ENCODE data around the gene SAMD1. TPM values are rescaled to one million over a fixed set of nuclear protein-coding genes. Genes with fewer than 3 reads are reported as not detected.

Gene SAMD1
- total and polyA plus RNA-seq, 2 of the 13 experiments (the other 11 are each of a cell fraction or from before 2014, with no cell fraction given) = 17.5 to 45.0 TPM

DNA sequence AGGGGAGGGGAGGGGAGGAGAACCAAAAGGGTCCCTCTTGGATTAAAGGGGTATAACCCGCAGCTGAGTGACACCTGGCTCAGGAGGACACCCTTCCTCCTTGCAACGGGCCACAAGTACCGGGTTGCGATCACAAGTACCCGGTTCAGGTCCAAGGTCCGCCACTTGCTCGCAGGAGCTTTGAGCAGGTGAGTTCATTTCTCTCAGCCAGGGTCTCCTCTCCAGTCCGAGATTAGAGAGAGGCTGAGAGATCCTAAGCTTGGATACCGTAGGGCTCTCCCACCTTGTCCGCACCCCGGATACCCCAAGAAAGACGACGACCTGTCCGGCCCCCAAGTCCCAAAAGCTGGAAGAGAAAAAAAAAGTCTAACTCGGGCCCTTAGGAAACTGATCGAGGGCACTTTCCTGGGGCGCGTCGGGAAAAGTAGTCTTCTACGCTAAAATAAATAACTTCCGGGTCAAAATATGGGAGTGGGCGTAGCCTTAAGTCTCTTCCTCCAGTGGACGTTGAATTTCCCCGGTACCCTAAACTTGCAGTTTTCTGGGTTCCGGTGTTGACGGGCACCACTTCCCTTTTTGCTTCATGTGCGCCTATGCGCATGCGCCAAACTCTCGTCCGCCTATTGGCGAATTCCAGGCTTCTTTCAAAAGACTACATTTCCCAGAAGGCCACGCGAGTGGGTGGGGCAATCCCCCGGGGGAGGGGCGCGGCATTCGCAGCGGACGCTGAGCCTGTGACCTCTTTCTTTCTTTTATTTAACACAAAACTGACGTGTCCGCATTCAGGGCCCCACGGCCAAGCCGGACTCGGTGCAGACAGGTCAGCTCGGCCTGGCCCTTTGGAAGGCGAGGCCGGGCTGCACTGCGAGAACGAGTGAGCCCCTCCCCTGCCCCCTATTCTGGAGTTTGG is 9.4 kb downstream of the SAMD1 start (continued):
- TF ChIP-seq PAXIP1 (CRISPR knock-in tag; conservative IDR thresholded peaks at IDR 0.05) (no peak; the same call in 1 of the 2 replicates), ATF4 (CRISPR knock-in tag; IDR thresholded peaks at IDR 0.05) (peak in 1 of 2 experiments; percentile 74; a peak in 2 of 4 replicates), NR3C1 (CRISPR knock-in tag; IDR thresholded peaks at IDR 0.05) (no peak), ASH2L (IDR thresholded peaks at IDR 0.05; ENCODE audit: insufficient read length, low read depth, low read length) (peak; percentile 77), SPEN (CRISPR knock-in tag; IDR thresholded peaks at IDR 0.05; ENCODE audit: low read depth) (no peak; the same call in 1 of the 2 replicates), JUND (CRISPR knock-in tag; IDR thresholded peaks at IDR 0.05) (no peak), ZFX (CRISPR knock-in tag; IDR thresholded peaks at IDR 0.05; ENCODE audit: low read depth) (peak; percentile 91), IKZF1 (IDR thresholded peaks at IDR 0.05) (no peak), ZBTB7B (CRISPR knock-in tag; IDR thresholded peaks at IDR 0.05) (no peak), ZC3H4 (CRISPR knock-in tag; IDR thresholded peaks at IDR 0.05; ENCODE audit: borderline replicate concordance) (no peak), ZBTB42 (CRISPR knock-in tag; IDR thresholded peaks at IDR 0.05) (0 out of 2 replicates have a peak, but pooled peaks have one; percentile 15), FOXP4 (CRISPR knock-in tag; IDR thresholded peaks at IDR 0.05) (peak; percentile 48; the same call in 1 of the 2 replicates), ZNF572 (CRISPR knock-in tag; IDR thresholded peaks at IDR 0.05) (no peak), ZNF20 (CRISPR knock-in tag; IDR thresholded peaks at IDR 0.05) (0 out of 2 replicates have a peak, but pooled peaks have one; percentile 55), MTF1 (CRISPR knock-in tag; IDR thresholded peaks at IDR 0.05) (no peak), TEAD2 (CRISPR knock-in tag; IDR thresholded peaks at IDR 0.05) (no peak)
- TF ChIP-seq, protein P1, sequence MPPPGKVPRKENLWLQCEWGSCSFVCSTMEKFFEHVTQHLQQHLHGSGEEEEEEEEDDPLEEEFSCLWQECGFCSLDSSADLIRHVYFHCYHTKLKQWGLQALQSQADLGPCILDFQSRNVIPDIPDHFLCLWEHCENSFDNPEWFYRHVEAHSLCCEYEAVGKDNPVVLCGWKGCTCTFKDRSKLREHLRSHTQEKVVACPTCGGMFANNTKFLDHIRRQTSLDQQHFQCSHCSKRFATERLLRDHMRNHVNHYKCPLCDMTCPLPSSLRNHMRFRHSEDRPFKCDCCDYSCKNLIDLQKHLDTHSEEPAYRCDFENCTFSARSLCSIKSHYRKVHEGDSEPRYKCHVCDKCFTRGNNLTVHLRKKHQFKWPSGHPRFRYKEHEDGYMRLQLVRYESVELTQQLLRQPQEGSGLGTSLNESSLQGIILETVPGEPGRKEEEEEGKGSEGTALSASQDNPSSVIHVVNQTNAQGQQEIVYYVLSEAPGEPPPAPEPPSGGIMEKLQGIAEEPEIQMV (CRISPR knock-in tag; IDR thresholded peaks at IDR 0.05; ENCODE audit: low read depth) = peak; percentile 99
- TF ChIP-seq, protein P2, sequence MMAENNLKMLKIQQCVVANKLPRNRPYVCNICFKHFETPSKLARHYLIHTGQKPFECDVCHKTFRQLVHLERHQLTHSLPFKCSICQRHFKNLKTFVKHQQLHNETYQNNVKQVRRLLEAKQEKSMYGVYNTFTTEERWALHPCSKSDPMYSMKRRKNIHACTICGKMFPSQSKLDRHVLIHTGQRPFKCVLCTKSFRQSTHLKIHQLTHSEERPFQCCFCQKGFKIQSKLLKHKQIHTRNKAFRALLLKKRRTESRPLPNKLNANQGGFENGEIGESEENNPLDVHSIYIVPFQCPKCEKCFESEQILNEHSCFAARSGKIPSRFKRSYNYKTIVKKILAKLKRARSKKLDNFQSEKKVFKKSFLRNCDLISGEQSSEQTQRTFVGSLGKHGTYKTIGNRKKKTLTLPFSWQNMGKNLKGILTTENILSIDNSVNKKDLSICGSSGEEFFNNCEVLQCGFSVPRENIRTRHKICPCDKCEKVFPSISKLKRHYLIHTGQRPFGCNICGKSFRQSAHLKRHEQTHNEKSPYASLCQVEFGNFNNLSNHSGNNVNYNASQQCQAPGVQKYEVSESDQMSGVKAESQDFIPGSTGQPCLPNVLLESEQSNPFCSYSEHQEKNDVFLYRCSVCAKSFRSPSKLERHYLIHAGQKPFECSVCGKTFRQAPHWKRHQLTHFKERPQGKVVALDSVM (CRISPR knock-in tag; IDR thresholded peaks at IDR 0.05) = 0 out of 2 replicates have a peak, but pooled peaks have one; percentile 23
